ENCODE data around the gene MRPL12. TPM values are rescaled to one million over a fixed set of nuclear protein-coding genes. Genes with fewer than 3 reads are reported as not detected.
"Not testable (repeated sequence)": the region's sequence is repeated elsewhere in the genome, so short reads cannot be mapped to it uniquely, and the experiment has no call there.

The MRPL12 gene
- total RNA-seq, 1 experiment from 2014 or later = 93.7 TPM

GRCh38 chr17:81727324-81728031, 24.3 kb downstream of the MRPL12 start:
- peaks cover 33% of the 10 kb centered on the region for H3K4me1 ChIP-seq

GRCh38 chr17:81733507-81734404, 30.6 kb downstream of the MRPL12 start:
- Histone ChIP-seq H3K9me3 (replicated peaks) (no peaks in the 10 kb centered on the region), H3K4me3 (no peak overlapping the region), H3K4me1 (peaks cover 24% of the 10 kb centered on the region), H3K27ac (no peak overlapping the region), H3K27me3 (peaks cover 41% of the 10 kb centered on the region), H3K36me3 (no peaks in the 10 kb centered on the region)
- peak; percentile 88 to 93 for DNase-seq

More at GRCh38 chr17:81727324-81728031, 24.3 kb downstream of the MRPL12 start:
- H3K4me3 ChIP-seq = no peak overlapping the region
- DNase-seq = no peak
- H3K27ac ChIP-seq = no peak overlapping the region
- H3K9me3 ChIP-seq (replicated peaks) = no peaks in the 10 kb centered on the region
- peaks cover 3% of the 10 kb centered on the region; the same call in 1 of the 2 replicates for H3K27me3 ChIP-seq
- no peaks in the 10 kb centered on the region for H3K36me3 ChIP-seq

- H3K36me3 ChIP-seq = no peaks in the 10 kb centered on the region
- H3K9me3 ChIP-seq (replicated peaks) = no peaks in the 10 kb centered on the region
- DNase-seq = no peak
- no peak overlapping the region for H3K4me3 ChIP-seq
- peaks cover 42% of the 10 kb centered on the region for H3K27me3 ChIP-seq
- H3K4me1 ChIP-seq = peaks cover 24% of the 10 kb centered on the region
- H3K27ac ChIP-seq = no peak overlapping the region
Measured at GRCh38 chr17:81734405-81735263, 31.5 kb downstream of the MRPL12 start.

GRCh38 chr17:81735264-81736102, 32.3 kb downstream of the MRPL12 start:
- H3K4me1 ChIP-seq = peaks cover 19% of the 10 kb centered on the region
- no peaks in the 10 kb centered on the region for H3K9me3 ChIP-seq (replicated peaks)
- H3K27me3 ChIP-seq = peaks cover 48% of the 10 kb centered on the region
- DNase-seq = peak in 1 of 2 experiments; percentile 53
- no peak overlapping the region for H3K27ac ChIP-seq
- H3K4me3 ChIP-seq = no peak overlapping the region
- H3K36me3 ChIP-seq = no peaks in the 10 kb centered on the region

- H3K27me3 ChIP-seq = peaks cover 62% of the 10 kb centered on the region
- H3K27ac ChIP-seq = no peak overlapping the region
- H3K4me3 ChIP-seq = no peak overlapping the region
- DNase-seq = no peak
- no peaks in the 10 kb centered on the region for H3K9me3 ChIP-seq (replicated peaks)
- H3K4me1 ChIP-seq = no peaks in the 10 kb centered on the region; the same call in 1 of the 2 replicates
- no peaks in the 10 kb centered on the region for H3K36me3 ChIP-seq
Measured at GRCh38 chr17:81737947-81738800, 35.0 kb downstream of the MRPL12 start.

GRCh38 chr17:81738801-81739393, 35.7 kb downstream of the MRPL12 start:
- Histone ChIP-seq H3K27ac (no peak overlapping the region), H3K36me3 (no peaks in the 10 kb centered on the region)
- DNase-seq = no peak

GRCh38 chr17:81739593-81739992, 36.4 kb downstream of the MRPL12 start:
- not testable (repeated sequence) for DNase-seq; H3K9me3 ChIP-seq (replicated peaks); H3K27ac ChIP-seq; H3K36me3 ChIP-seq; H3K4me1 ChIP-seq; H3K4me3 ChIP-seq
- H3K27me3 ChIP-seq = peaks cover 59% of the 10 kb centered on the region

More at GRCh38 chr17:81738801-81739393, 35.7 kb downstream of the MRPL12 start:
- H3K4me1 ChIP-seq = no peaks in the 10 kb centered on the region; the same call in 1 of the 2 replicates
- no peak overlapping the region for H3K4me3 ChIP-seq
- peaks cover 62% of the 10 kb centered on the region for H3K27me3 ChIP-seq
- H3K9me3 ChIP-seq (replicated peaks) = no peaks in the 10 kb centered on the region

GRCh38 chr17:81740395-81740961, 37.3 kb downstream of the MRPL12 start:
- Histone ChIP-seq H3K36me3 (no peaks in the 10 kb centered on the region), H3K4me3 (no peak overlapping the region), H3K27me3 (peaks cover 50% of the 10 kb centered on the region), H3K4me1 (no peaks in the 10 kb centered on the region; the same call in 1 of the 2 replicates), H3K27ac (no peak overlapping the region), H3K9me3 (replicated peaks) (no peaks in the 10 kb centered on the region)
- DNase-seq = no peak

GRCh38 chr17:81741049-81741593, 38.0 kb downstream of the MRPL12 start:
- Histone ChIP-seq H3K4me3 (no peak overlapping the region), H3K9me3 (replicated peaks) (no peaks in the 10 kb centered on the region), H3K4me1 (no peaks in the 10 kb centered on the region; the same call in 1 of the 2 replicates), H3K36me3 (no peaks in the 10 kb centered on the region), H3K27ac (no peak overlapping the region), H3K27me3 (peaks cover 43% of the 10 kb centered on the region)
- peak in 1 of 2 experiments; percentile 52 for DNase-seq

- Histone ChIP-seq H3K4me1 (no peaks in the 10 kb centered on the region; the same call in 1 of the 2 replicates), H3K27ac (no peak overlapping the region), H3K4me3 (no peak overlapping the region), H3K36me3 (no peaks in the 10 kb centered on the region), H3K27me3 (peaks cover 36% of the 10 kb centered on the region), H3K9me3 (replicated peaks) (no peaks in the 10 kb centered on the region)
- DNase-seq = no peak
Measured at GRCh38 chr17:81741594-81742452, 38.7 kb downstream of the MRPL12 start.

All from SJCRH30 (cell line).